B cell (primary cell): ENCODE results near the gene ZDHHC14.

ENCODE experiments used
- EZH2 ChIP-seq: IDR thresholded peaks from 2 replicates; pipeline ENCODE4 v1.6.1; 2012; ENCODE audit warnings: borderline replicate concordance, low read depth, mild to moderate bottlenecking, moderate library complexity, low read length; ENCODE audit not compliant: insufficient read depth, poor library complexity, severe bottlenecking
- TF ChIP-seq, protein P1 (sequence below): fragments of 200-600 bp; IDR thresholded peaks from one replicate; pipeline ENCODE4 v1.8.0; 2022; ENCODE audit warnings: antibody characterized with exemption, mild to moderate bottlenecking

DNA sequence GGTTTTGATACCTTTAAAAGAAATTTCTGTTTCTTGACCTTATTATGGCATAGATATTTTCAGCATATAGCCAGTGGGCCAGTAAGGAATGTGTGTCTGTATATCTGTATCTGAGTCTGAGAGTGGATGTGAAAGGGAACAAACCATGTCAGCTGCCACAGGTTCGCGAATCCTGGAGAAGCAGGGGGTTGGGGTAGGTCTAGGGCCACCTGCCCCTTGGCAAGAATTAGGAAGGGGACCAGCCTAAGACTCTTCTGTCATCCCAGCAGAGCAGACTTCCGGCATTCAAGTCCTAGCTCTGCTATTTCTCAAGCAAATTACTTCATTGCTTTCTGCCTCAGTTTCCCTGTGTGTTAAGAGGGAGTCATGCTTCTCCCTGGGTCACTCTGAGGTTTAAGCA, 261.7 kb downstream of the ZDHHC14 start:
- TF ChIP-seq, protein P1, sequence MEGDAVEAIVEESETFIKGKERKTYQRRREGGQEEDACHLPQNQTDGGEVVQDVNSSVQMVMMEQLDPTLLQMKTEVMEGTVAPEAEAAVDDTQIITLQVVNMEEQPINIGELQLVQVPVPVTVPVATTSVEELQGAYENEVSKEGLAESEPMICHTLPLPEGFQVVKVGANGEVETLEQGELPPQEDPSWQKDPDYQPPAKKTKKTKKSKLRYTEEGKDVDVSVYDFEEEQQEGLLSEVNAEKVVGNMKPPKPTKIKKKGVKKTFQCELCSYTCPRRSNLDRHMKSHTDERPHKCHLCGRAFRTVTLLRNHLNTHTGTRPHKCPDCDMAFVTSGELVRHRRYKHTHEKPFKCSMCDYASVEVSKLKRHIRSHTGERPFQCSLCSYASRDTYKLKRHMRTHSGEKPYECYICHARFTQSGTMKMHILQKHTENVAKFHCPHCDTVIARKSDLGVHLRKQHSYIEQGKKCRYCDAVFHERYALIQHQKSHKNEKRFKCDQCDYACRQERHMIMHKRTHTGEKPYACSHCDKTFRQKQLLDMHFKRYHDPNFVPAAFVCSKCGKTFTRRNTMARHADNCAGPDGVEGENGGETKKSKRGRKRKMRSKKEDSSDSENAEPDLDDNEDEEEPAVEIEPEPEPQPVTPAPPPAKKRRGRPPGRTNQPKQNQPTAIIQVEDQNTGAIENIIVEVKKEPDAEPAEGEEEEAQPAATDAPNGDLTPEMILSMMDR: no peak
- TF ChIP-seq EZH2: no peak
